Endothelial cell of umbilical vein (primary cell): ENCODE measurements around the gene PLEKHG5. TPM values are rescaled to one million over a fixed set of nuclear protein-coding genes. Genes with fewer than 3 reads are reported as not detected.

Experiments
- BruUV-seq: library from RNA; stranded (reverse); fragments of 400-500 nt; replicated peaks from 2 replicates; lab custom pipeline; 2021; lab: Mats Ljungman, UMichigan
- CTCF ChIA-PET: fragments of 300-600, 350-600 bp; sonication (Branson Sonifier 250); formaldehyde crosslinking; loops from one replicate; lab custom pipeline; 2021; ENCODE audit warnings: antibody characterized with exemption, inconsistent platforms; lab: Charles Lee
- POLR2A ChIA-PET: fragments of 300-600, 350-600 bp; sonication (Branson Sonifier 250); formaldehyde crosslinking; loops from one replicate; lab custom pipeline; 2021; ENCODE audit warnings: antibody characterized with exemption, inconsistent platforms; lab: Charles Lee
- DNase-seq: peaks from one replicate; pipeline ENCODE4 v3.0.0-alpha.2; 2011; ENCODE audit warnings: low read depth, low spot score
- FAIRE-seq: peaks from 2 replicates; lab custom pipeline; 2011; peaks lifted over from hg19 to GRCh38; lab: Jason Lieb, UNC
- H2AFZ ChIP-seq: 2 replicates; pipeline ENCODE4 v1.6.0; 2012; ENCODE audit warnings: low read depth, low read length, control low read depth, inconsistent platforms
- H3K27ac ChIP-seq: 2 replicates; pipeline ENCODE4 v1.5.1; 2011; ENCODE audit warnings: low read depth, mild to moderate bottlenecking, control low read depth, low read length, moderate library complexity; ENCODE audit not compliant: insufficient read depth
- H3K27me3 ChIP-seq, 2 experiments: 2 replicates each; pipeline versions ENCODE4 v1.6.0 to v1.6.1; 2011; ENCODE audit warnings: low read length in 2 of 2, mixed read lengths in 1 of 2; ENCODE audit not compliant: control insufficient read depth in 2 of 2, insufficient read depth in 2 of 2
- H3K36me3 ChIP-seq, 2 experiments: 2 replicates in 1 of 2; 3 replicates in 1 of 2; pipeline ENCODE4 v1.5.1; 2011; ENCODE audit warnings: low read length in 2 of 2, mild to moderate bottlenecking in 1 of 2, moderate library complexity in 1 of 2; ENCODE audit not compliant: control insufficient read depth in 2 of 2, insufficient read depth in 2 of 2; ENCODE audit errors: extremely low read depth in 1 of 2
- H3K4me1 ChIP-seq: 3 replicates; pipeline ENCODE4 v1.5.1; 2011; ENCODE audit warnings: mild to moderate bottlenecking, low read length; ENCODE audit not compliant: control insufficient read depth, insufficient read depth; ENCODE audit errors: extremely low read depth
- H3K4me2 ChIP-seq: 2 replicates; pipeline ENCODE4 v1.6.1; 2011; ENCODE audit warnings: low read length, control low read depth, mixed read lengths; ENCODE audit not compliant: insufficient read depth
- H3K4me3 ChIP-seq, 3 experiments: fragments of 200-600 bp in 1 of 3; sonication (generic), shearing (Covaris generic) in 1 of 3; replicated peaks in 1 of 3; 2 replicates each; pipeline ENCODE4 v1.5.1; 2011 to 2016; ENCODE audit warnings: control low read depth in 3 of 3, low read length in 3 of 3, mild to moderate bottlenecking in 2 of 3, inconsistent platforms in 1 of 3, low read depth in 1 of 3, moderate library complexity in 1 of 3; ENCODE audit not compliant: insufficient read depth in 1 of 3
- H3K79me2 ChIP-seq: 2 replicates; pipeline ENCODE4 v1.6.0; 2012; ENCODE audit warnings: low read length, inconsistent platforms; ENCODE audit not compliant: control insufficient read depth, insufficient read depth
- H3K9ac ChIP-seq: replicated peaks from 2 replicates; pipeline ENCODE3; 2011; ENCODE audit warnings: low read length, control low read depth; ENCODE audit not compliant: insufficient read depth; ENCODE audit errors: extremely low read depth
- H3K9me1 ChIP-seq: replicated peaks from 3 replicates; pipeline ENCODE4 v1.6.0; 2011; ENCODE audit warnings: mild to moderate bottlenecking, low read length; ENCODE audit not compliant: control insufficient read depth, insufficient read depth; ENCODE audit errors: extremely low read depth
- H3K9me3 ChIP-seq: replicated peaks from 2 replicates; pipeline ENCODE4 v1.5.1; 2012; ENCODE audit warnings: low read length, inconsistent platforms; ENCODE audit not compliant: control insufficient read depth, insufficient read depth
- H4K20me1 ChIP-seq: replicated peaks from 2 replicates; pipeline ENCODE3; 2011; ENCODE audit warnings: mild to moderate bottlenecking, low read length; ENCODE audit not compliant: control insufficient read depth, insufficient read depth; ENCODE audit errors: extremely low read depth
- CTCF ChIP-seq, 2 donors: IDR thresholded peaks; 1 replicate in 1 of 2; 2 replicates in 1 of 2; pipeline ENCODE4 v1.5.1; 2011; ENCODE audit warnings: low read length in 2 of 2, mild to moderate bottlenecking in 2 of 2, moderate library complexity in 2 of 2, control low read depth in 1 of 2, inconsistent platforms in 1 of 2, low read depth in 1 of 2; ENCODE audit not compliant: insufficient read depth in 1 of 2; ENCODE audit errors: extremely low read depth in 1 of 2
- EZH2 ChIP-seq: IDR thresholded peaks from 2 replicates; pipeline ENCODE4 v1.6.1; 2012; ENCODE audit warnings: borderline replicate concordance, low read depth, mild to moderate bottlenecking, moderate library complexity, low read length, inconsistent platforms; ENCODE audit not compliant: severe bottlenecking
- FOS ChIP-seq: IDR thresholded peaks from 2 replicates; pipeline ENCODE4 v1.6.1; 2011; ENCODE audit warnings: mild to moderate bottlenecking, low read length, moderate library complexity, borderline replicate concordance; ENCODE audit not compliant: insufficient read depth
- GATA2 ChIP-seq: IDR thresholded peaks from 2 replicates; pipeline ENCODE4 v1.7.0; 2011; ENCODE audit warnings: low read depth, mild to moderate bottlenecking, moderate library complexity, mixed read lengths, low read length; ENCODE audit not compliant: insufficient read length, insufficient read depth
- JUN ChIP-seq: IDR thresholded peaks from 2 replicates; pipeline ENCODE4 v1.6.1; 2011; ENCODE audit warnings: borderline replicate concordance, low read depth; ENCODE audit not compliant: insufficient read length, insufficient read depth
- MAX ChIP-seq: IDR thresholded peaks from 2 replicates; pipeline ENCODE4 v1.6.1; 2011; ENCODE audit not compliant: insufficient read depth, insufficient read length
- MYC ChIP-seq: IDR thresholded peaks from one replicate; pipeline ENCODE4 v1.6.1; 2011; ENCODE audit warnings: mild to moderate bottlenecking, low read depth, low read length
- POLR2A ChIP-seq: IDR thresholded peaks from 2 replicates; pipeline ENCODE4 v1.6.1; 2012; ENCODE audit warnings: low read depth, mild to moderate bottlenecking, control low read depth, low read length
- POLR2AphosphoS5 ChIP-seq: IDR thresholded peaks from 2 replicates; pipeline ENCODE4 v1.6.1; 2012; ENCODE audit warnings: low read depth, mild to moderate bottlenecking, control low read depth, low read length, moderate library complexity; ENCODE audit not compliant: insufficient read depth
- dilution Hi-C: fragments of 300-500 bp; cut with MboI; formaldehyde crosslinking; loops from one replicate; pipeline ENCODE4 v1.15.0; 2019; ENCODE audit warnings: low sequenced_read_pairs; ENCODE audit not compliant: extremely low pct_ligation_motif_present
- intact Hi-C: fragments of 100-400 bp; cut with micrococcal nuclease; formaldehyde crosslinking; loops from one replicate; pipeline ENCODE4 v1.10.0; 2022
- polyA plus RNA-seq, 4 experiments: library from polyadenylated mRNA; depleted of rRNA in 3 of 4; stranded (reverse) in 3 of 4; unstranded in 1 of 4; fragments of >200 nt; gene quantifications; 2 replicates each; pipeline versions ENCODE4 v1.2.1 to v1.2.3, GENCODE V29; 2011 to 2012; ENCODE audit warnings: missing spikeins in 1 of 4
- total RNA-seq: library from RNA; stranded (reverse); gene quantifications from 2 replicates; pipeline ENCODE4 v1.2.3, GENCODE V29; 2021

The PLEKHG5 gene
- total and polyA plus RNA-seq, 2 donors (not counting 3 experiments of a cell fraction or from before 2014, with no cell fraction given) = 30.6 to 56.9 TPM

GRCh38 chr1:6481820-6482219, 9.6 kb downstream of the PLEKHG5 start:
- FAIRE-seq = no peak
- TF ChIP-seq FOS = no peak
- no peak for TF ChIP-seq GATA2
- no peak for TF ChIP-seq POLR2A
- no peak for TF ChIP-seq CTCF (IDR thresholded peaks at IDR 0.05; ENCODE audit: extremely low read depth in 1 of 2, insufficient read depth in 1 of 2, low read depth in 1 of 2, low read length in 2 of 2)
- no peak for TF ChIP-seq POLR2AphosphoS5
- no peak for TF ChIP-seq EZH2
- TF ChIP-seq JUN = no peak
- no peak for TF ChIP-seq MYC
- TF ChIP-seq MAX = no peak
- CTCF ChIA-PET = interaction anchor here (1.8 kb wide), 1 partner anchor 8 kb away, joined by 7 read pairs; no protein-coding TSS in a partner anchor

More at GRCh38 chr1:6481820-6482219, 9.6 kb downstream of the PLEKHG5 start:
- Histone ChIP-seq H2AFZ (no peak overlapping the region), H3K9ac (no peak overlapping the region), H3K27ac (no peak overlapping the region), H3K79me2 (peaks cover 39% of the 10 kb centered on the region), H3K36me3 (peaks cover 0 to 3% of the 10 kb centered on the region in 2 experiments), H3K4me3 (no peak overlapping the region), H3K27me3 (no peaks in the 10 kb centered on the region), H3K9me3 (no peaks in the 10 kb centered on the region), H3K4me1 (peaks cover 10% of the 10 kb centered on the region), H3K9me1 (no peaks in the 10 kb centered on the region), H4K20me1 (no peaks in the 10 kb centered on the region), H3K4me2 (no peak overlapping the region)
- DNase-seq = no peak
- intact Hi-C loops (no loop called here), dilution Hi-C loops (no loop called here)
- POLR2A ChIA-PET = no interaction called here
- BruUV-seq = no TSS peak
